Measurements from ENCODE around the gene METTL16. TPM values are rescaled to one million over a fixed set of nuclear protein-coding genes. Genes with fewer than 3 reads are reported as not detected.
"Not testable (repeated sequence)": the region's sequence is repeated elsewhere in the genome, so short reads cannot be mapped to it uniquely, and the experiment has no call there.

METTL16 gene
- 10 to 100 TPM; 10.8 to 74.4 (median 23.7) TPM for polyA plus RNA-seq (ENCODE audit: insufficient read length in 12 of 12)
- long read RNA-seq, donor 1 = 0 reads
- long read RNA-seq, donor 2 = 0 reads
- long read RNA-seq, donor 3 = 0 reads
- long read RNA-seq, donor 4, full-length matches to known transcripts = 1 of 1 reads
- long read RNA-seq, donor 4, partial matches to known transcripts = 0 of 1 reads
- long read RNA-seq, donor 4, other reads (novel, unspliced or antisense) = 0 of 1 reads
- long read RNA-seq, donor 5, partial matches to known transcripts = 8 of 8 reads
- long read RNA-seq, donor 5, other reads (novel, unspliced or antisense) = 0 of 8 reads
- long read RNA-seq, donor 6 = 0 reads
- long read RNA-seq, donor 7, full-length matches to known transcripts = 3 of 3 reads
- long read RNA-seq, donor 7, partial matches to known transcripts = 0 of 3 reads
- long read RNA-seq, donor 7, other reads (novel, unspliced or antisense) = 0 of 3 reads
- long read RNA-seq, donor 8, full-length matches to known transcripts = 3 of 8 reads
- long read RNA-seq, donor 8, partial matches to known transcripts = 5 of 8 reads
- long read RNA-seq, donor 8, other reads (novel, unspliced or antisense) = 0 of 8 reads
- long read RNA-seq, donor 9 = 0 reads
- long read RNA-seq, donor 10, full-length matches to known transcripts = 2 of 2 reads
- long read RNA-seq, donor 10, partial matches to known transcripts = 0 of 2 reads
- long read RNA-seq, donor 10, other reads (novel, unspliced or antisense) = 0 of 2 reads
- long read RNA-seq, donor 11 = 0 reads

- DNase-seq = peak; percentile 98
Observed at GRCh38 chr17:2511462-2512369, at the start of gene METTL16. Gene METTL16, minus strand, starts transcription at chr17:2511888. Its CDS starts 9,557 bp downstream, at chr17:2502331.

GRCh38 chr17:2560658-2561057, 49.0 kb upstream of the METTL16 start:
- no peak for DNase-seq

- DNase-seq = no peak
Observed at GRCh38 chr17:2551928-2552327, 40.2 kb upstream of the METTL16 start.

GRCh38 chr17:2551493-2551892, 39.8 kb upstream of the METTL16 start:
- no peak for DNase-seq

- DNase-seq = no peak
Observed at GRCh38 chr17:2549392-2550211, 37.9 kb upstream of the METTL16 start.

- DNase-seq = not testable (repeated sequence)
Observed at GRCh38 chr17:2548026-2548425, 36.3 kb upstream of the METTL16 start.

- DNase-seq = no peak
Observed at GRCh38 chr17:2547176-2547575, 35.5 kb upstream of the METTL16 start.

- no peak for DNase-seq
Observed at GRCh38 chr17:2545393-2545792, 33.7 kb upstream of the METTL16 start.

- no peak for DNase-seq
Observed at GRCh38 chr17:2542456-2542855, 30.8 kb upstream of the METTL16 start.

- DNase-seq = no peak
Observed at GRCh38 chr17:2542056-2542455, 30.4 kb upstream of the METTL16 start.

- DNase-seq = not testable (repeated sequence)
Observed at GRCh38 chr17:2537579-2537978, 25.9 kb upstream of the METTL16 start.

- no peak for DNase-seq
Observed at GRCh38 chr17:2532146-2532720, 20.5 kb upstream of the METTL16 start.

GRCh38 chr17:2531243-2531954, 19.7 kb upstream of the METTL16 start:
- not testable (repeated sequence) for DNase-seq

GRCh38 chr17:2521775-2522410, 10.2 kb upstream of the METTL16 start:
- DNase-seq = not testable (repeated sequence)

GRCh38 chr17:2521257-2521656, 9.6 kb upstream of the METTL16 start:
- DNase-seq = no peak

GRCh38 chr17:2517539-2517938, 5.9 kb upstream of the METTL16 start:
- DNase-seq = no peak

- no peak for DNase-seq
Observed at GRCh38 chr17:2511138-2511461, 588 bp downstream of the METTL16 start.

- DNase-seq = no peak
Observed at GRCh38 chr17:2510559-2510958, 1.1 kb downstream of the METTL16 start.

GRCh38 chr17:2508035-2508434, 3.7 kb downstream of the METTL16 start:
- no peak for DNase-seq

GRCh38 chr17:2507015-2507414, 4.7 kb downstream of the METTL16 start:
- not testable (repeated sequence) for DNase-seq
